Stimulated activated CD8-positive, alpha-beta memory T cell treated with anti-CD3 and anti-CD28 coated beads, Interleukin-7, amount 100 ng/mL, for 1 hour (primary cell): ENCODE data around the gene OR5H2.

Source experiments
- DNase-seq, 2 donors: peaks; one replicate each; pipeline ENCODE4 v3.0.0-alpha.2; 2020; ENCODE audit warnings: low read depth in 2 of 2

The OR5H2 gene

GRCh38 chr3:98331329-98331728 lies 49.0 kb downstream of the OR5H2 start:
- DNase-seq, result no peak
